ENCODE measurements around the gene PTPN20.
"Not testable (repeated sequence)": the region's sequence is repeated elsewhere in the genome, so short reads cannot be mapped to it uniquely, and the experiment has no call there.

The PTPN20 gene

GRCh38 chr10:46963356-46963755 lies 52.1 kb downstream of the PTPN20 start:
- not testable (repeated sequence) for DNase-seq

- DNase-seq, result not testable (repeated sequence)
These were observed 55.8 kb downstream of the PTPN20 start for GRCh38 chr10:46967013-46967412.

GRCh38 chr10:46980223-46980622 lies 69.0 kb downstream of the PTPN20 start:
- not testable (repeated sequence) for DNase-seq

- not testable (repeated sequence) for DNase-seq
These were observed 76.2 kb downstream of the PTPN20 start for GRCh38 chr10:46987233-46987924.

GRCh38 chr10:46992803-46993561 lies 81.8 kb downstream of the PTPN20 start:
- DNase-seq, result no peak

- no peak for DNase-seq
These were observed 84.0 kb downstream of the PTPN20 start for GRCh38 chr10:46995234-46995633.

GRCh38 chr10:46998192-46998591 lies 87.0 kb downstream of the PTPN20 start:
- no peak for DNase-seq

GRCh38 chr10:46998595-46998994 lies 87.4 kb downstream of the PTPN20 start:
- DNase-seq, result no peak

GRCh38 chr10:46999217-46999616 lies 88.0 kb downstream of the PTPN20 start:
- DNase-seq, result no peak

GRCh38 chr10:47008769-47009168 lies 97.5 kb downstream of the PTPN20 start:
- DNase-seq, result no peak

- DNase-seq, result no peak
These were observed 98.1 kb downstream of the PTPN20 start for GRCh38 chr10:47009215-47009838.

- DNase-seq, result no peak
These were observed 98.8 kb downstream of the PTPN20 start for GRCh38 chr10:47010036-47010435.

- DNase-seq, result no peak
These were observed 101.0 kb downstream of the PTPN20 start for GRCh38 chr10:47012214-47012613.

- peak; percentile 72 for DNase-seq
These were observed 102.4 kb downstream of the PTPN20 start for GRCh38 chr10:47013507-47014154.

GRCh38 chr10:47015404-47015803 lies 104.2 kb downstream of the PTPN20 start:
- DNase-seq, result no peak

- no peak for DNase-seq
These were observed 105.3 kb downstream of the PTPN20 start for GRCh38 chr10:47016564-47016963.

- no peak for DNase-seq
These were observed 107.0 kb downstream of the PTPN20 start for GRCh38 chr10:47018026-47018735.

GRCh38 chr10:47019155-47020145 lies 108.2 kb downstream of the PTPN20 start:
- DNase-seq, result no peak

- peak; percentile 22 for DNase-seq
These were observed 109.2 kb downstream of the PTPN20 start for GRCh38 chr10:47020471-47020870.

GRCh38 chr10:47021850-47022249 lies 110.6 kb downstream of the PTPN20 start:
- no peak for DNase-seq
